GM12864 (cell line): ENCODE measurements around the gene ATL1.

Experiments
- DNase-seq: peaks from one replicate; pipeline ENCODE4 v3.0.0-alpha.2; 2011; ENCODE audit warnings: low read depth
- H3K4me3 ChIP-seq: 2 replicates; pipeline ENCODE4 v1.5.1; 2011; ENCODE audit warnings: mild to moderate bottlenecking, low read depth, low read length, control low read depth
- TF ChIP-seq, protein P1 (sequence below): IDR thresholded peaks from 2 replicates; pipeline ENCODE4 v1.5.1; 2011; ENCODE audit warnings: low read depth, mild to moderate bottlenecking, moderate library complexity, low read length, control low read depth, inconsistent platforms; ENCODE audit errors: missing control alignments

The ATL1 gene

GRCh38 chr14:50599700-50600444, 39.9 kb downstream of the ATL1 start:
- DNase-seq, result no peak
- TF ChIP-seq, protein P1, sequence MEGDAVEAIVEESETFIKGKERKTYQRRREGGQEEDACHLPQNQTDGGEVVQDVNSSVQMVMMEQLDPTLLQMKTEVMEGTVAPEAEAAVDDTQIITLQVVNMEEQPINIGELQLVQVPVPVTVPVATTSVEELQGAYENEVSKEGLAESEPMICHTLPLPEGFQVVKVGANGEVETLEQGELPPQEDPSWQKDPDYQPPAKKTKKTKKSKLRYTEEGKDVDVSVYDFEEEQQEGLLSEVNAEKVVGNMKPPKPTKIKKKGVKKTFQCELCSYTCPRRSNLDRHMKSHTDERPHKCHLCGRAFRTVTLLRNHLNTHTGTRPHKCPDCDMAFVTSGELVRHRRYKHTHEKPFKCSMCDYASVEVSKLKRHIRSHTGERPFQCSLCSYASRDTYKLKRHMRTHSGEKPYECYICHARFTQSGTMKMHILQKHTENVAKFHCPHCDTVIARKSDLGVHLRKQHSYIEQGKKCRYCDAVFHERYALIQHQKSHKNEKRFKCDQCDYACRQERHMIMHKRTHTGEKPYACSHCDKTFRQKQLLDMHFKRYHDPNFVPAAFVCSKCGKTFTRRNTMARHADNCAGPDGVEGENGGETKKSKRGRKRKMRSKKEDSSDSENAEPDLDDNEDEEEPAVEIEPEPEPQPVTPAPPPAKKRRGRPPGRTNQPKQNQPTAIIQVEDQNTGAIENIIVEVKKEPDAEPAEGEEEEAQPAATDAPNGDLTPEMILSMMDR, result peak; percentile 46
- H3K4me3 ChIP-seq, result no peak overlapping the region

- no peak overlapping the region for H3K4me3 ChIP-seq
These were observed 40.9 kb downstream of the ATL1 start for GRCh38 chr14:50600849-50601248.

DNA sequence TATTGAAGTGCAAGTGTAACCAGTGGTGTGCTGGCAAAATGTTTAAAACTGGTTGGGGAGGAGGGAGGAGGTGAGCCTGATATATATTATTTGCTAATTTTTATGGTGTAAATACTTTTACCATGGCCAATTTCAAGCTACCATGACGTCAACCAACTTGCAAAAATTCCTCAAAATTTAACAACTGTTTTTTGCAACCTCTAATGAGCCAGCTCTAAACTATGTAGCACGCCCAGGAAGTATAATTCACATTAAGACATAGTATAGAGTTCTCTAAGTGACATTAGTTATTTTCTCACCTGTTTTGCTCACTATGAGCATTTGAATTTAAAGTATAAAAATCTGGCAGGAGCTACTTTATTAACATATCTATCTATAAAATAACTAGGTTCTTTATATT, 41.4 kb downstream of the ATL1 start:
- no peak for DNase-seq
- H3K4me3 ChIP-seq, result no peak overlapping the region
- TF ChIP-seq, protein P1, result no peak

More at GRCh38 chr14:50600849-50601248, 40.9 kb downstream of the ATL1 start:
- DNase-seq, result no peak
- TF ChIP-seq, protein P1, result no peak

DNA sequence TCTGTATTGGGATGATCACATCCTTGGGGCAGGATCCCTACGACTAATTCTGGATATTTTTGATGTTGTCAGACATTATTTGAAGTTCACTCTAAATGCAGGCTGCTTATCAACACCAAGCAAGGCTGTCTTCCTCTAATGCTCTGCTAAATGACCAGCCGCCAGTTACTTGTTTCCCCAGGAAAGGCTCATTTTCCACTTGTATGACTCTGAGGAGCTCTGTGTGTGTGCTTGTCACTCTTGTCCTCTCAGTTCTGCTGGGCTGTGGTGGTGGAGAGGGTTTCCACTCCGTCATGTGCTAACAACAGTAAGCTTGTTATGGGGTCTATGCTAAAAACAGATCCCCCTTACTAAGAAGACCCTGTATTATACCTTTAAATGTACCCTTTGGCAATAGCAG, 42.1 kb downstream of the ATL1 start:
- H3K4me3 ChIP-seq, result no peak overlapping the region
- TF ChIP-seq, protein P1, result no peak
- no peak for DNase-seq

GRCh38 chr14:50603565-50603964, 43.6 kb downstream of the ATL1 start:
- no peak for DNase-seq
- H3K4me3 ChIP-seq, result no peak overlapping the region
- TF ChIP-seq, protein P1, result no peak

DNA sequence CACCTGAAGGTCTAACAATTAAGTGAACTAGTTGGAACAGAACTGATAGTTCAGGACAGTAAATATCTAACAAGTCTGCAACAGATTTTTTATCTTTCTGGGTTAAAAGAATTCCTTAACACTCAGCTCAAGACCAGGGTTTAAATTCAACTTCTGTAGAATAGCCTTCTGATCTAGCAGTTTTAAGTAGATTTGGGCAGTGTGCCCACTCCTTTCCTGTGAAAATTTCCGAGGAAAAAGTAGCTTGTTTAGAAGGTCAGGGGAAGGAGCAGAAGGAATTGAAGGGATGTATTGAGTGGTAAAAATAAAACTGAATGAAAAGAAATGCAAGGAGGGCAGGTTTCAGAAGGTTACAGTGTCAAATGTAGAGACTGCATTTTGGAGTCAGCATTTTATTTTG, 45.8 kb downstream of the ATL1 start:
- H3K4me3 ChIP-seq, result no peak overlapping the region
- TF ChIP-seq, protein P1, result no peak
- no peak for DNase-seq

DNA sequence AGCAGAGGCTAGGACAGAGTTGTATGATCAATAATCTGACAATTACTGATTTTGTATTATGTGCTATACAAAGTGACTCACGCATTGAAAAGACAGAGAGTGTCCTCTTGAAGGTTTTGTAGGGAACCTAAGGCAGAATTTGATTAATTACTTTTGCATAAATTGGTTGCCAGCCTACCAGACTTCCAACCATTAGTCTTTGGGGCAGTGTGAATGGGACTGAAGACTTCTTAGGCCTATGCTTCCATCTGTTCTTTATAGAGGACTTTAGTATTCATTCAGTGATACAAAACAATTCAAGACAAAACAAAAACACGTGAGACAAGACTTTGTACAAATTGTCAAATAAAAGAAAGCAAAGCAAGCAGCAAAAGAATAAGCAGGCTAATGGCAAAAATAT, 46.5 kb downstream of the ATL1 start:
- TF ChIP-seq, protein P1, result no peak
- DNase-seq, result no peak
- no peak overlapping the region for H3K4me3 ChIP-seq
